ENCODE data around the gene RNF123. TPM values are rescaled to one million over a fixed set of nuclear protein-coding genes. Genes with fewer than 3 reads are reported as not detected.

Gene RNF123
- 21.7 and 22.0 TPM in 2 replicates for total RNA-seq

GRCh38 chr3:49689046-49689907 lies at the start of gene RNF123, which contains the start of gene MST1:
Gene RNF123, plus strand, starts transcription at chr3:49689557. Its CDS starts 1,609 bp downstream, at chr3:49691166.
Gene MST1, minus strand, starts transcription at chr3:49689474. Its CDS starts 783 bp downstream, at chr3:49688691.

GRCh38 chr3:49673715-49674496 lies 15.5 kb upstream of the RNF123 start, which contains the start of gene APEH:
Gene APEH, plus strand, starts transcription at chr3:49674351. Its CDS starts 51 bp downstream, at chr3:49674402.

GRCh38 chr3:49719214-49719884 lies 30.0 kb downstream of the RNF123 start, which contains the start of gene AMIGO3:
Gene AMIGO3, minus strand, starts transcription at chr3:49719684. Its CDS starts 219 bp downstream, at chr3:49719465.

GRCh38 chr3:49723628-49724551 lies 34.5 kb downstream of the RNF123 start, which contains the start of gene GMPPB:
Gene GMPPB, minus strand, starts transcription at chr3:49723951. Its CDS starts 225 bp downstream, at chr3:49723726.

Other genes with a start within 250 kb of the RNF123 start
- 59.6 and 64.9 TPM in 2 replicates for gene DAG1, start 219.3 kb upstream of the RNF123 start, total RNA-seq
- 0.15 and 0.17 TPM in 2 replicates for gene BSN, start 135.1 kb upstream of the RNF123 start, total RNA-seq
- gene APEH, start 15.2 kb upstream of the RNF123 start, total RNA-seq, result 98.7 and 110 TPM in 2 replicates
- 5.1 and 5.4 TPM in 2 replicates for gene MST1, start 83 bp upstream of the RNF123 start, total RNA-seq
- 0.50 and 1.2 TPM in 2 replicates for gene AMIGO3, start 30.1 kb downstream of the RNF123 start, total RNA-seq
- 48.8 and 50.3 TPM in 2 replicates for gene GMPPB, start 34.4 kb downstream of the RNF123 start, total RNA-seq
- 18.2 and 24.5 TPM in 2 replicates for gene IP6K1, start 97.0 kb downstream of the RNF123 start, total RNA-seq
- gene CDHR4, start 110.3 kb downstream of the RNF123 start, total RNA-seq, result not detected in 2 replicates
- gene INKA1, start 113.7 kb downstream of the RNF123 start, total RNA-seq, result 2.5 and 3.4 TPM in 2 replicates
- 12.0 and 14.5 TPM in 2 replicates for gene UBA7, start 124.4 kb downstream of the RNF123 start, total RNA-seq
- gene TRAIP, start 167.0 kb downstream of the RNF123 start, total RNA-seq, result 10.3 and 12.8 TPM in 2 replicates
- gene CAMKV, start 180.3 kb downstream of the RNF123 start, total RNA-seq, result not detected in 2 replicates
- gene MST1R, start 214.3 kb downstream of the RNF123 start, total RNA-seq, result 0.45 and 0.50 TPM in 2 replicates
- 15.3 and 20.8 TPM in 2 replicates for gene MON1A, start 240.3 kb downstream of the RNF123 start, total RNA-seq

Data from bronchus fibroblast of lung (primary cell).